NCI-H2227 treated with DMSO at 0.1 percent for 48 hours (cell line): ENCODE measurements around the gene NHSL2.
A peak's percentile ranks its signal among the peaks of the same experiment; 100 is the strongest.

Source experiments
- DNase-seq: peaks from one replicate; lab custom pipeline; 2025; lab: John Stamatoyannopoulos, UW

The NHSL2 gene

DNA sequence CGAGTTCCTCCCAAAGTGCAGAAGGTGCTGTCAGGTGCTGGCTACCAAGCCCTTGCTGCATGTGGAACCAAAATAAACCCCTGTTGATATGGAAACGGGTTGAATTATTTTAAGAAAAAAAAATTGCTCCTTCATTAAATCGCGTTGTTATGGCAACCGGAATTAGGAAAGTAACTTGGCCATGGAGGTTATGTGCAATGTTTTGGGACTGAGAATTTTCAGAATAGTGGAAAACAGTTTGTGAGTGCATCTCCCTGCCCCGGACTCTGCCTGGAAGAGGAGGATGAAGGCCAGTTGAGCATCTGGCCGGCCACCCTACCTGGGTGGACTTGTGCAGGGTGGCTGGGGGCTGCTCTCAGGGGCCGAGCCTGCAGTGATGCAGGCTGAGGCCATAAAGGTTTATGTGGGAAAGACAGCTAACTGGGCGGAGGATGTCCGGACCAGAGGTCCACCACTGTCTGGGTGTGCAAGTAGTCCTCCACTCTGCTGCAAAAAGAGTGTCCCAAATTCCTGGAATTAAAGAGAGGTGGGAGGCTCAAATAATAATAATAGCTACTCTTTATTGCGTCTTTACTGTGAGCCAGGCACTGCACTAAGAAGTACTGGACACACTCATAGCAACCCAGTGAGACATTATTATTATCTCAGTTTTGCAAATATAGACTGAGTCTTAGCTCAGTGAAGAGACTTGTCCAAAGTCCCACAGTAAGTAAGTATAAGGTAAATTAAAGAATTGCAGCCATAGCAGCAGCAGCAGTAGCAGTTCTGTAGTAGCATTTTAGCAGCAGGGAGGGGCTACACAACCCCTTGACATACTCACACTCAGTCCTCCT, 200.4 kb downstream of the NHSL2 start:
- no peak for DNase-seq

DNA sequence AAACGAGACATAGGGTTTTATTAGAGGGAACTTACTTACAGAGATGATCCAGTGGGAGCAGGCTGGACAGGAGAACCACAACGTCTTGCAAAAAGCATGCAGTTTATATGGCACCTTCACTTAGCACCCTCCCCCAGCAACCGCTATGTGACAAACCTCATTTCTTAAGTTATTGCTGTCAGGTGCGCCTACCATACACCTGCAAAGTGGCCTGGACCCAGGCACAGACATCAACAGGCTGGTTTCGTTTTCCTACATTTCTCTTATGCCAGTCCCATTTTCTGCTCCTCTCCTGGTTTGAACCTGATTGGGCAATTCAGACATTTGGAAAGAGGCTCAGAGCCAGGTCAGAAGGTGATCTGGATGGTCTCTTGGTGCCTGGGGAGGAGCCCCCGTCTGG, 202.8 kb downstream of the NHSL2 start:
- DNase-seq, result no peak

DNA sequence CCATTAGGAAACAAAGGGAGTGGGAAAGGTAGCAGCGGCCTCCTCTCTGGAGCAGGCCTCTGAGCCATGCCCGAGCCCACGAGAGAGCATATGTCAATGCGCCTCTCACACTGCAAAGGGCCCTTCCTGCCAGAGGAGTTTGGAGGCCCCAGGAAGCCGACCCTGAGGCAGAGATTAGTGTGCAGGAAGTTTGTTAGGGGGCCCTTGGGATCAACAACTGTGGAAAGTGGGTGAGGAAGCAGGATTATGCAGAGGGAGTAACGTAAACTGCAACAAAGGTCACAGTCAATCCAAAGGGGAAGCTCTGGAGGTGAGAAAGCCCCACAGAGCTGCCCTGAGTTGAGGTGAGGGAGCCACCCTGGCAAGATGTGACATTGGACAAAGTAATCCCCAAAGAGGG, 203.7 kb downstream of the NHSL2 start:
- no peak for DNase-seq

DNA sequence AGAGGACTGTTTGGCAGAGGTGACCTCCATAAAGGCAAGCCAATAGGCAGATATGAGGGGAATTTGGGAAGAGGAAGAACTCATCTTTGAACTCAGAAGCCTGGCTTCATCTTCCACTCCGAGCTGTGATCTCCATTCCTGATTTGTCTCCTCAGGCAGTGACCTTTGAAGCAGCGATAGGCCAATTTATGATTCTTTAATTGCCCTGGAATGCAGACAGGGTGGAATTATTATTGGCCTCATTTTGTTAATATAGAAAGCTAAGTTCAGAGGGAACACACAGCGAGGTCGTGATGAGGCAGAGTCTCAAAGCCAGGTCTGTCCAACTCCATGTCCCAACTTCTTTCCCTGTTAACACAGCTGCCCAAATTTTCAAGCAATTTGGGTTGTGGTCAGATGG, 204.2 kb downstream of the NHSL2 start:
- DNase-seq, result no peak

DNA sequence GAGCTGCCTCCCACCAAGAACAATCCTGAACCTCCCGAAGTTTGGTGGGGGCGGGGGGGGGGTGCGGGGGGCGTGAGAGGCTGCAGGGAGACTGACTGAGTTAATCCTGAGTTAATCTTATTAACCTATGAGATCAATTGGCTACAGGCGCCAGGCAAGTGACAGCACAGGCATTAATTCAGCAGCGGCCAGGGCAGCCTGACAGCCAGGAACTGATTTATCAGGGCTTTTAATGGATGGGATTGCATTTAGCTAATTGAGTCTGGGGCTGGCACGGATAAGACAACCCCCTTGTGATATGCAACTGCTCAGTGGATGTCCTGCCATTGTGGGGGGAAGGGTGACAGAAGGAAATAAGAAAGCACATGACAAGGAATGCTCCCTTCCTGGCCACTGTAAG, 204.7 kb downstream of the NHSL2 start:
- no peak for DNase-seq

DNA sequence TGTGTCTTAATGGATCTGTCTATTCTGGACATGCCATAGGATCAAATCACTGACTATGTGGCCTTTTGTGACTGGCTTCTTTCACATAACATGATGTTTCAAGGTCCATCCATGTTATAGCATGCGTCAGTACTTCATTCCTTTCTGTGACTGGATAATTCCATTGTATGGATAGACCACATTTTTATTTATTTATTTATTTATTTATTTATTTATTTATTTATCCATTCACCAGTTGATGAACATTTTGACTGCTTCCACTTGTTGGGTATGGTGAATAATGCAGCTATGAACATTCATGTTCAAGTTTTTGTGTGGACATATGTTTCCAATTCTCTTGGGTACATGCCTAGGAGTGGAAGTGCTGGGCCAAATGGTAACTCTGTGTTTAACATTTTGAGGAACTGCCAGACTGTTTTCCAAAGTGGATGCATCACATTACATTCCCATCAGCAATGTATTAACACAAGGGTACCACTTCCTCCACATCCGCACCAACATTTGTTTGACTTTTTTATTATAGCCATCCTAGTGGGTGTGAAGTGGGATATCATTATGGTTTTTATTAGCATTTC, 207.1 kb downstream of the NHSL2 start:
- DNase-seq, result no peak

DNA sequence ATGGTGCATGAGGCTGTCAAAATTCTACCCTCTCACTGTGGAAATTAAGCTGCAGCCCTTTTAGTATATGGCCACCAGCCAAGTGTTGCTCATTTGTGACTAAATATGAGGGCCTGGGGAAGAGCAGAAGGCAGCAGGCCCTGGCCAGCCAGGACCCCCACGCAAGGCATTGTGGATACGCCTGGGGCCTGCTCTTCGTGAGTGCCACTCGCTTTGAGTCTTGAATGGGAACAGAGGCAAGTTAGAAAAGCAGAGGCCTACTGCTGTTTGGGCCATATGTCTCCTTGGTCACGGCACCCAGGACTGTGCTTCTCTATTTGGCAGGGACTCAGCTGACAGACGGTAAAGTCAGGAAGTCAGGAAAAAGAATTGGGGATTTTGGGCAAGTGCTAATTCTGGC, 210.2 kb downstream of the NHSL2 start:
- no peak for DNase-seq

DNA sequence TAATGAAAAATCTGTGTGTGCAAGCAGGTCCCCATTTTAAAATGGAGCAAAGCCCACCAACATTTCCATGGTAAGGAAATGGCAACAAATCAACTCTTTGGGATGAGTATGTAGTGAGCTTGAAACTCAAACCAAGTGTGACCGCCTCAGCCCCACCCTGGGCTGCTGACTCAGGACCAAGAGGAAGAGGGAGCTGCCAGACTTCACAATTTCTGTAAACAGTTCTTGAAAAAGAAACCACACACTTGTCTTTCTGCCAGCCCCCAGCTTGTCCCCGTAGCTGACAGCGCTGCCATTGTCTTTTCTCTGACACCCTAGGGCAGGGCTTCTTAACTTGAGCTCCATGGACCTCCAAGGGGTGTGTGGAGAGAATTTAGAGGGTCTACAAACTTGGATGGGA, 210.7 kb downstream of the NHSL2 start:
- DNase-seq, result no peak

DNA sequence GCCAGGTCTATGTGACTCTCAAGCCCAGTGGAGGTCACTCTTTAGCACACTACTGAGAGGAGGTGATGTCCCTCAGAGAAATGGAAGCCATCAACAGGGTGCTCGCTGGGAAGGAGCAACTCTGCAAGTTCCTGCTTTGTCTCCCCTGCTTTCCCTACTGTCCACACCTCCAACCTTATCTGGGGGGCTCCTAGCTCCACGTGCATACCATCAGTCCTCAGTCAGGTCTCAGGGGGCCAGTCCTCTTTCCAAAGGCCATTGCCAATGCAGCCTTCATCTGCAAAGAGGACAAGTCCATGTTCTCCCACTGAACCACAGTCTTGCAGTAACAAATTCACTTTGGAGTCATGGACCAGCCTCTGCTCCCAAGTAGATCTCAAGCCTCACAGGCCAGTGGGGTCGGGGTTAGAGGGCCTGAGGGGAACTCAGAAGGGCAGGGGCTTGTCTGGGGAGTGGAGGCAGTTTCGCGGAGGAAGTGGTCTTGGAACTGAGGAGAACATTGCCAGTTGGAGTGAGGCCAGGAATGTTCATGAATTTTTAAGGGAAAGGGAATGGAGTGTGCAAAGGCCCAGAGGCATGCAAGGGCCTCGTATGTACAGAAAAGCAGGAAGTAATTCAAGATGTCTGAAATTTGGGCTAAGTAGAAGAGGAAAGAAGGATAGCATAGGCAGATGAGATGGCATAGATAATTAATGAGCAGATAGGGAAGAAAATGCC, 212.1 kb downstream of the NHSL2 start:
- DNase-seq, result no peak

DNA sequence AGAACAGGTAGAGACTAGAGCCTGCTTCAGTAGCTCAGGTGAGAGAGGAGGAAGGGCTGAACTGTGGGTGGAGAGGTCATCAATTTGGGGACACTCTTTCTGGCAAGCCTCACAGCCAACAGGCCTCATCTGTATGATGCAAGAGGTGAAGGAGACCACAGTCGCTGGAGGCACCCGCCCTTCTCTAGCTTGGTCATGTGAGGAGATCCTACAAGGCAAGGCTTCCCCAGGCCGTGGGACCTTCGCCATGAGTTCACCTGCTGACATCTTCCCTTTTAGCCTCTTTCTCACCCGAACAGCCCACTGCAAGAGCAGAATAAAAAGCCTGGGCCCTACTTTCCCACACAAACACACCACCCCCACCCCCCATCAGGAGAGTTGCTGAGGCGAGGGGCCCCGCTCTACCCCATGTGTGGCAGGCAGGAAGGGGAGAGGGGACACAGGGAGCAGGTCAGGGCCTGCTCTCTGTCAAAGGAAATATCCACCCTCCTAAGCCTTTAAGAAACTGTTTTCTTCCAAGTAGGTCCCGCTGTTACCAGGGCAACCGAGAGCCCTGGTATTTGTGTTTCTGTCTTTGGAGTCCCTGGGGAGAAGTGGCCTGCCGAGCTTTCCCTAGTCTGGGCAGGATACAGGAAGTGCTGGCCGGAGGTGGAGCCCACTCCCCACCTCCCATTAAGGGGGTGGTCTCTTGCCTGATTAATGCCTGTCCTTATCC, 213.0 kb downstream of the NHSL2 start:
- peak; percentile 30 for DNase-seq

DNA sequence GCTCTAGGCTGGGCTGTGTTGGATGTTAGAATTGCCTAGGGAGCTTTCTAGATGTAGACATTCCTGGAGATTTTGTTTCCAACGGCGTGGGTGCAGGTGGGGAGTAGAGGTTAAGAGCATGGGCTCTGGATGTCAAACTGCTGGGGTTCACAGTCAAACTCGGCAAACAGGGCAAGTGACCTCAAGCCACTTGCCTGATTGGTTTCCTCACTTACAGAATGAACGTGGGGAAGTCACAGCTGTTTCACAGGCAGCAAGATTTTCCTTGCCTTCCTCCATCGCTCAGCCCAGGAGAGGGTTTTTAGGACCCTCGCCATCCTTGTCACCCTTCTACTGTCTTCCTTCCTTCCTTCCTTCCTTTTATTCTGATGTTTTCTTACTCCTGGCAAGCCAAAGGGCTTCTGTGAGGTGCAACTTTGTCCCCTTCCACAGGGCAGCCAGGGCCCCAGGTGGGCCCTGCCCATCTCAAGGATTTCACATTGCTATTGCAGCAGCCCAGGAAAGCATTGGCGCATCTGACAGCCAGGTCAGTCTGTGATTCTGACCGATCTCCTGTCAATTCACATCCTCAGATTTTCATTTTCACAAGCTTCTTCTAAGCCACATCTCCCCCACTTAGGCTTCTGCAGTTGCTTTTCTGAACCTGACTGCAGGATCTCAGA, 214.0 kb downstream of the NHSL2 start:
- DNase-seq, result no peak

DNA sequence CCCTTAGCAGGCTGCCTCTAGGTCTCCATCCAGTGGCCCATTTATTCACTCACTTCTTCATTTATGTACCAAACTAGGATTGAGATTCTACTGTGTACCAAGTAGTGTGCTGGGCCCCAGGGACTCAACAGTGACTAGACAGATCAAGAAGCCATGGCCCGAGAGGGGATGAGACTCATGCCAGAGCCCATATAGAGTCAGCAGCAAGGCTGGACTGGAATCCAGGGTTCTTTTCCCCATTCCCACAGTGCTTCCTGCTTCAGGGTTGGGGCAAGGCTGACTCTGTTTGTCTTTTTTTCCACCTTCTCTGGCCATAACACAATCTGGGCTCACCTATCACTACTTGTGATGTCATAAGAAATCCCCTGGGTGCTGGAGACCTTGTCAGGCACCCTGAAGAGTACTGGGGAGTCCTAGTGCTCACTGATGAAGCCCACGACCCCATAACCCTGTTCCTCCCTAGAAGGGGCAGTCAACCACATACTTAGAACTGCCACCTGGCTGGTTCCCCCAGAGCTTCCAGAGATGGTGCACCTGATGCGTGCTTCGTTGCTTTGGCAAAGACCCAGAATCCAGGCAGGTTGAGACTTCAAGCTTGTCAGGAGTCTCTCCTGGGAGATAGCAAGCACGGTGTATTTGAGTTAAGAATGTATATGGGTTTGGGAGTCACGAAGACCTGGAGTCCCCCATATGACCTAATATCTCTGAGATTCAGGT, 214.8 kb downstream of the NHSL2 start:
- DNase-seq, result no peak

DNA sequence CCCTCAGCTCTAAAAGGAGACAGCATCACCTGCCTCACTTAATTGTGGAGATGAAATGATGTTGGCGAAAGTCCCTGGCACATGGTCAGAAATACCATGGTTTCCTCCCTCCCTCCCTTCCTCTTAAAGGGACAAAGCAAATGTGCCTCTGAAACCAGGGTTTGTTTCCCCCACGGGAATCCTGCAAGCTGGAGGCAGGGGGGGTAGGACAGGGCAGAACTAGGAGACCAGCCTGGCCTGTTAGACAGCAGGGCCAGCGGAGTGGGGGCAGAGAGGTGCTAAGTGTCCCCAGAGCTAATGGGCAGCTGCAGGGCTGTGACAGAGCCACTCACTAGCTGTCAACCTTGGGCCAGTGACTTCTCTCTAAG, 215.4 kb downstream of the NHSL2 start:
- DNase-seq, result no peak

DNA sequence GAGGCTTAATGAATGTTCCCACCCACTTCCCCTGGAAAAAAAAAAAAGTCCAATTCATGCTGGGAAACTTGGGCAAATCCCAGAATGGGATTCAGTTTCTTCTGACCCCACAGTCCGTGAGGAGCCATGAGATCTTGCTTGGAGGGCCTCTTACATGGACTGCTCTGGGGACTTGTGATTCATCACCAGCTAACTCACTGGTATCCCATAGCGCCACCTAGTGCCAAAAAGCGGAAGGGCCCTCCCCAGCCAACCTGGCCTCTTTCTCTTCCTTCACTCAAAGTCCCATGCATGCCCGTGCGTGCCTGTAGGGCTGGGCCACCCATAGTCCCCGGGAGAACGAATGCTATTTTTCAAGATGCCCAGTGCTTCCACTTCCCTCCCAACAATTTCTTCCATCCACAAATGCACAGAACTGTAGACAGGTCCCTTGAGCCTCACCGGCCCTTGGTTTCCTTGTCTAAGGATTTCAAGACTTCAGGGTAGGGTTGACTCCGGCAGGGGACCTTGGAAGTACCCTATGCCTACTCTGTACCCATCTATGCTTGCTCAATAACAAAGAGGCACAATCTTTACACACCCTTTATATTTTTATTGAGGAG, 216.0 kb downstream of the NHSL2 start:
- peak; percentile 89 for DNase-seq

DNA sequence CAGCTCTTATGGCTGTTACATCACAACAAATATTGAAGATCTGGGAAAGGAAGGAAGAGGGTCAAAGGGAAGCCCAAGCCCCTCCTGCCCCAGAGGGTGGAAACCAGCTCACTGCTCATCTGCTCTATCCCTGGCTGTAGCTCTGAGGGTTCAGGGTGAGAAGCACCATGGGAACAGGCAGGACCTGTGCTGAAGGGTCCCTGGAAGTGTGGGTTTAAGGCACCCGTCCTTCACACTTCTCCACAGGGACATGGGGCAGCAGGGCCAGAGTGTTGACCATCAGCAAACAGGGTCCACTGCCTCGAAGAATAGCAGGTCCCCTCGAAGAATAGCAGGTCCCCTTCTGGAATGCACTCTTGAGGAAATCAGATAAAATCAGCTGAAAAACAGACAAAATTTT, 216.7 kb downstream of the NHSL2 start:
- no peak for DNase-seq

DNA sequence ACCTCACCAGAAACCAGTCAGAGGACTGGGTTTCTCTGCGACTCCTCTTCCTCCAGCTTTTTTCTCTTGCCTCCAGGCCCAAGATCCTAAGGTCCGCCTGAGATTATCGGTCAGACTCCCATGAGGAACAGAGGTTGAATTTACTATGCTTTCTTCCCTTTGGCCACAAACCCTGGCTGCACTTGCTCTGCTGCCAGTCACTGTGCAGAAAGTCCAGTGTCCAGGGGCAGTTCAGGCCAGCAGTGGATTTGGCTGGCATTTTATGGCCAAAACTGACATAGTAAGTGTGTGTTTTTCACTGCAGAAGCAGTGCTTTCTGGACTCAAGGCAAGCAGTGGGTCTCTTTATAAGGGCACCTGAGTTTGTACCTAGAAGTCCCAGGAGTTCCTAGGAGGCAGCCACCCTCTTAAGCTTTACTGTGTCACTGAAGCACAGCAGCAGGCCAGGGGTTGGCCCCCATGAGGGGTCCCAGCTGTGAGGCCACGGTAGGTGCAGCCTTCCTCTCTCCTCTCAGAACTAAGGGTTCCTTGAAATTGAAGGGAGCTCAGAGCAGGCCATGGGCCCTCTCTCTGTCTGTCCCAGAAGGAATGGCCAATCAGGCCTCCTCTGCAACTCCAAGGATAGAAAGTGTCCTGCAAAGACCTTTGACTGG, 217.7 kb downstream of the NHSL2 start:
- no peak for DNase-seq

DNA sequence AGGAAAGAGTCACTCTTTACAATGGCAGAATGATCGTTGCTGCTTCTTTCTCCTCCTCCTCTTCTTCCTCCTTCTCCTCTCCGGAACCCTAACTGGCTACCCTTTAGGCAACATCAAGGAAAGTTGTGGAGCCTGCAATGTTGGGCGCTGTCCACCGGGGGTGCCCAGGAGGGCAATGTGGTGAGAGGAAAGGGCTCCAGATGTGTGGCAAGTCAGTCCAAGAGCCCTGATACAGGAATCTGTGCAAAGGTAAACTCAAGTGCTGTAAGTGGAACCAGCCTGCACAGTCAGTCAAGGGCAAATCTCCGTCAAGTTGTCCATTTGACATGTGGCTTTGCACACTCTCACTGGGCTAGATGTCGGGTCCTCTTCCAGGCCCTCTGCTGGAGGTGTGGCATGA, 218.2 kb downstream of the NHSL2 start:
- no peak for DNase-seq

DNA sequence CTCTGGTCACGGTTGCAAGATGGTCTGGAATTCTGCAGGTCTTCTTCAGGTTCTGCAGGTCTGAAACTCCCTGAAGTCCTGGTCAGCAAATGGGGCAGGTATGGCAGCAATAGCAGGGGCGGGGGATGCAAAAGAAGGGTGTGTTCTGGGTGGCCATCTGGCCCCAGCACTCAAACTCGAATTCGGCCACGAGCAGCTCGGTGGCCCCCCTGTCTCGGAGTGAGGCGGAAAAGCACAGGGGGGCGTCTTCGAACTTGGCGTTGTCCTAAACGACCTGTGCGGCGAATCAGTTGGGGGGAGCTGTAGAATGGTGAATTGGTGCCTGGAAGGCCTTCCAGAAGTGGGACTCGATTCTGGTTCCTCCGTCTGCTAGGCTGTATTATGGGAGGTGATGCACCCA, 219.0 kb downstream of the NHSL2 start:
- no peak for DNase-seq

DNA sequence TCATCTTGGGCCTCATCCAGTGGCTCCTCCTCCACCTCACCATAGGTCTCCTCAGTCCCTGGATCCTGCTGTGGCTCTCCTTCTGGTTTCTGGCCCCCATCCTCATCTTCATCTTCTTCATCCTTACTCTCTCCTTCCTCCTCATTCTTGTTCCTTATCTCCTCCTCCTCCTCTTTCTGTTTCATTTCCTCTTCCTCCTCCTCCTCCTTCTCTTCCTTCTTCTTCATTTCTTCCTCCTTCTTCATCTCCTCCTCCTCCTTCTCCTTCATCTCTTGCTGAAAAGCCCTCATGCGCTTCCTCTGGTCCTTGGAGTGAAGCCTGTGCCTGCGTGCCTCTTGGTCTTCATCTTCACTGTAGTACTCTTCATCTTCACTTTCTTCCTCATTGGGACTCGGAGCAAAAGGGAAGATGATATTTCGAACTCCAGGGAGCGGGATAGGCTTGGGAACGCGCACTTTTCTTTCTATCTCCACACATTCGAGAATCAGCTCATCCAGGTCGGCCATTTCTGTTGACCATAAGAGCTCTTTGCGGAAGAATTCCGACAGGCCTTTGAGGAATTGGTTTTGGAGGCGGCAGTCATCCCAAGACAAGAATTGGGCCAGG, 219.6 kb downstream of the NHSL2 start:
- no peak for DNase-seq

DNA sequence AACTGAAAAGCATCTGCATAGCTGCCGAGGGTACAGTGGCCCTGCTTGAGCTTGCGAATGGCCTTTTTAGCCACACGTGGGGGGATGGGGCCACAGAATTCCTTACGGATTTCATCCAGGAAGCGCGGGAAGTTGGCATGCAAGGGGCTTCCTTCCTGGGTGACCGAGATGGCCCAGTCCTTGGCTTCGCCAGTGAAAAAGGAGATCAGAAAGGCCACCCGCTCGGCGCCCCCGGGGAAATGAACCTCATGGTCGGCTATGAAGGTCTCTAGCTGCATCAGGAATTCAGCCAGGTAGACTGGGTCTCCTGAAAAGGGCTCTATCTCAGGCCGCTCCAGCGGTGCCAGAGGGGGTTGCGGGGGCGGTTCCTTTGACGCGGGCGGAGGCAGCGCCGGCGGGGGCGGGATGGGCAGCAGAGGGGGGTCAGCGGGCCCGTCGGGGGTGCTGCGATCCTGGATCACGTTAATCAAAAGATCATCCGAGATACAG, 220.2 kb downstream of the NHSL2 start:
- no peak for DNase-seq
